ENCODE data around the gene TRAPPC14. TPM values are rescaled to one million over a fixed set of nuclear protein-coding genes. Genes with fewer than 3 reads are reported as not detected.

TRAPPC14 gene
- total RNA-seq, 1 donor from 2014 or later = 65.3 TPM

- no peak for DNase-seq
- Mint-ChIP-seq H3K4me3 (no peak overlapping the region), H3K27me3 (no peaks in the 10 kb centered on the region), H3K4me1 (peaks cover 69% of the 10 kb centered on the region), H3K36me3 (ENCODE audit: low read depth) (peaks cover 59% of the 10 kb centered on the region), H3K9me3 (no peaks in the 10 kb centered on the region), H3K27ac (peak overlapping the region; percentile 41)
- ChIA-PET CTCF (no interaction called here), POLR2A (interaction anchor here (0.5 to 1.9 kb wide), 4 partner anchors 9 to 547 kb away, joined by 3 to 13 read pairs (median 4); partner anchors contain the start of gene PVRIG)
- TF ChIP-seq CTCF (IDR thresholded peaks at IDR 0.05) = no peak
- intact Hi-C loops (cut with micrococcal nuclease) = no loop called here
- ATAC-seq (ENCODE audit: low read depth) = no peak
These were observed 4.6 kb downstream of the TRAPPC14 start for GRCh38 chr7:100153708-100154535.

- no peak for TF ChIP-seq CTCF (IDR thresholded peaks at IDR 0.05)
- H3K27ac Mint-ChIP-seq = peak overlapping the region; percentile 72
- POLR2A ChIA-PET = interaction anchor here (0.7 to 1.9 kb wide), 2 partner anchors 18 to 50 kb away, joined by 5 to 7 read pairs; no protein-coding TSS in a partner anchor
These were observed 5.4 kb downstream of the TRAPPC14 start for GRCh38 chr7:100152937-100153666.

GRCh38 chr7:100152404-100152803 lies 6.1 kb downstream of the TRAPPC14 start:
- Mint-ChIP-seq H3K36me3 (ENCODE audit: low read depth) (peaks cover 59% of the 10 kb centered on the region), H3K9me3 (no peaks in the 10 kb centered on the region), H3K27me3 (no peaks in the 10 kb centered on the region), H3K4me3 (peak overlapping the region; percentile 5), H3K4me1 (peaks cover 71% of the 10 kb centered on the region), H3K27ac (peak overlapping the region; percentile 72)
- intact Hi-C loops (cut with micrococcal nuclease) = no loop called here
- no peak for ATAC-seq (ENCODE audit: low read depth)
- no peak for DNase-seq
- ChIA-PET CTCF (interaction anchor here (1.0 kb wide), 1 partner anchor 193 kb away, joined by 3 read pairs; no protein-coding TSS in a partner anchor), POLR2A (interaction anchor here (0.7 kb wide), 2 partner anchors 50 to 52 kb away, joined by 3 to 7 read pairs; no protein-coding TSS in a partner anchor)
- TF ChIP-seq CTCF (IDR thresholded peaks at IDR 0.05) = no peak

More at GRCh38 chr7:100152937-100153666, 5.4 kb downstream of the TRAPPC14 start:
- no peak overlapping the region for H3K4me3 Mint-ChIP-seq
- peaks cover 62% of the 10 kb centered on the region for H3K36me3 Mint-ChIP-seq (ENCODE audit: low read depth)
- DNase-seq (no peak), ATAC-seq (ENCODE audit: low read depth) (no peak)
- CTCF ChIA-PET = interaction anchor here (1.0 kb wide), 1 partner anchor 192 kb away, joined by 3 read pairs; no protein-coding TSS in a partner anchor
- H3K4me1 Mint-ChIP-seq = peaks cover 73% of the 10 kb centered on the region
- no peaks in the 10 kb centered on the region for H3K9me3 Mint-ChIP-seq
- intact Hi-C loops (cut with micrococcal nuclease) = no loop called here
- H3K27me3 Mint-ChIP-seq = no peaks in the 10 kb centered on the region

GRCh38 chr7:100148559-100149328 lies 9.8 kb downstream of the TRAPPC14 start, which contains the start of gene LAMTOR4:
TSS of gene LAMTOR4 (plus strand) at chr7:100148918. CDS start at chr7:100148973, 55 bp downstream.
- ATAC-seq (ENCODE audit: low read depth) (peak; percentile 98), DNase-seq (peak; percentile 86)
- no peaks in the 10 kb centered on the region for H3K27me3 Mint-ChIP-seq
- ChIA-PET POLR2A (interaction anchor here (0.6 to 3.2 kb wide), 40 partner anchors 8 to 740 kb away, joined by 3 to 57 read pairs (median 5); partner anchors contain the start of genes AP4M1, BUD31, FBXO24 and GAL3ST4), CTCF (interaction anchor here (0.6 to 1.3 kb wide), 5 partner anchors 16 to 103 kb away, joined by 3 to 5 read pairs (median 4); no protein-coding TSS in a partner anchor)
- H3K36me3 Mint-ChIP-seq (ENCODE audit: low read depth) = peaks cover 31% of the 10 kb centered on the region
- TF ChIP-seq CTCF (IDR thresholded peaks at IDR 0.05) = no peak
- H3K4me3 Mint-ChIP-seq = peak within 1 kb of the TSS; percentile 100
- peaks cover 46% of the 10 kb centered on the region for H3K4me1 Mint-ChIP-seq
- no peaks in the 10 kb centered on the region for H3K9me3 Mint-ChIP-seq
- intact Hi-C loops (cut with micrococcal nuclease) = loop anchor here (1.0 to 2.0 kb wide), 8 partner anchors 10 to 280 kb away; partner anchors contain the start of genes GPC2, MEPCE, STAG3 and TRAPPC14
- peak within 1 kb of the TSS; percentile 99 for H3K27ac Mint-ChIP-seq

Measured in activated B cell treated with CpG ODN at 0.5 μM for 24 hours (primary cell).